Mesodermal cell (in vitro differentiated cells): ENCODE data around the gene NABP1.

Experiments used
- H3K27ac ChIP-seq: 2 replicates; pipeline ENCODE4 v1.7.0; 2013; ENCODE audit warnings: mild to moderate bottlenecking, low read depth, low read length, moderate library complexity; ENCODE audit not compliant: severe bottlenecking
- H3K36me3 ChIP-seq: 2 replicates; pipeline ENCODE4 v1.7.1; 2013; ENCODE audit warnings: mild to moderate bottlenecking, low read length, moderate library complexity; ENCODE audit not compliant: control insufficient read depth, insufficient read depth
- H3K4me1 ChIP-seq: one replicate; pipeline ENCODE4 v1.7.1; 2013; ENCODE audit warnings: mild to moderate bottlenecking, low read length; ENCODE audit not compliant: insufficient read depth, control insufficient read depth, poor library complexity, severe bottlenecking
- H3K4me3 ChIP-seq: 2 replicates; pipeline ENCODE4 v1.7.0; 2013; ENCODE audit warnings: low read length, control low read depth, mild to moderate bottlenecking; ENCODE audit not compliant: insufficient read depth, poor library complexity, severe bottlenecking; ENCODE audit errors: extremely low read depth
- H3K9me3 ChIP-seq: 2 replicates; pipeline ENCODE4 v1.7.1; 2013; ENCODE audit warnings: mild to moderate bottlenecking, low read length, moderate library complexity; ENCODE audit not compliant: control insufficient read depth
- whole genome bisulfite sequencing, 2 experiments: methylation state at CpG; one replicate each; pipeline ENCODE4 v1.1.5; 2013; ENCODE audit warnings: missing lambda C conversion rate in 2 of 2; ENCODE audit not compliant: insufficient coverage in 2 of 2; 5-methylcytosine and 5-hydroxymethylcytosine counted together

NABP1 gene

DNA sequence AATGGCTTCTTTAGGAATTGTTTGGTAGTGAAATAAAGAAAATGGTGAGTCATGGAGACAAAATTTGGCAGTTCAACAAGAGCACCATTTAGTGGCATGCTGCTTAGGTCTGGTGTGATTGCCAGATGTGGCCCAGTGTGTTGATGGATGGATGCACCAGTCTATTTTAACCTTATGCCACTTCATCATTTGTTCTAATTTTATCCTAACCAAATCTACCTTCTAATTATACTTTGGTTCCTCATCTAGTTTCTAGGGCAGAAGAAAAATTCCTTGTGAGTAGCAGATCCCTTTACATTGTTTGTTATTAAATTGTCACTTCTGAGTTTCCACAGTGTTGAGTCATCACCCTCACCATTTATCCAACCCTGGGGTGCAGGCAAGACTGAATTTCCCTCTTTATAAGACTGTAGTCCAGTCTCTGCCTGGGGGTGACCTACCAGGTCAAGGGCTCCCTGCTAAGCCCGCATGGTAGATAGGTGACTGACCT is 32.5 kb downstream of the NABP1 start:
- Histone ChIP-seq H3K4me1 (peaks cover 7% of the 10 kb centered on the region), H3K27ac (no peak overlapping the region), H3K4me3 (no peak overlapping the region), H3K36me3 (no peaks in the 10 kb centered on the region), H3K9me3 (no peaks in the 10 kb centered on the region)
- WGBS, 2 experiments: 100% methylated on average over 1 of the region's 1 CpG; no CpG with 5 or more reads in 1 of the 2 experiments

DNA sequence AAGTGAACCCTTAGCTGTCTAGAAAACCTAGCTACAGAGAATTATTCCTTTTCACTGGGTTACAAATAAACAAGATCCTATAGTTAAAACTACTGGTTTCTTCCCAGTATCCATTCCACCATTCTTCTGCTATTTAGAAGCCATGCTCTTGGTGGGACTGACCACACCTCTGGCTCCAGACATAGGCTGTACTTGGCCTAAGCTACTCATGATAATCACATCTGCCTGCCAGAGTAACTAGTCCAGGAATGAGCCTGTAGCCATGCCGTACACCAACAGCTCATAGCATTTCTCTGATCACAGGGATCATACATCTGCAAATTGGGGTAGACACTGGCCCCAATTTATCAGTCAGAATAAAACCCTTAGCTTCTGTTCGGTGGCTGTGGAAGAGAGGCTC is 33.7 kb downstream of the NABP1 start:
- H3K36me3 ChIP-seq: no peaks in the 10 kb centered on the region
- 100% methylated on average over 1 of the region's 2 CpGs; no CpG with 5 or more reads in 1 of the 2 experiments for WGBS, 2 experiments

GRCh38 chr2:191713837-191714236 is 35.9 kb downstream of the NABP1 start:
- Histone ChIP-seq H3K36me3 (no peaks in the 10 kb centered on the region), H3K4me1 (peaks cover 7% of the 10 kb centered on the region)
- no CpG with 5 or more reads among the region's 1 CpG for WGBS, 2 experiments

More for the DNA sequence above, 33.7 kb downstream of the NABP1 start:
- Histone ChIP-seq H3K4me3 (no peak overlapping the region), H3K27ac (no peak overlapping the region), H3K4me1 (peaks cover 7% of the 10 kb centered on the region), H3K9me3 (no peaks in the 10 kb centered on the region)

DNA sequence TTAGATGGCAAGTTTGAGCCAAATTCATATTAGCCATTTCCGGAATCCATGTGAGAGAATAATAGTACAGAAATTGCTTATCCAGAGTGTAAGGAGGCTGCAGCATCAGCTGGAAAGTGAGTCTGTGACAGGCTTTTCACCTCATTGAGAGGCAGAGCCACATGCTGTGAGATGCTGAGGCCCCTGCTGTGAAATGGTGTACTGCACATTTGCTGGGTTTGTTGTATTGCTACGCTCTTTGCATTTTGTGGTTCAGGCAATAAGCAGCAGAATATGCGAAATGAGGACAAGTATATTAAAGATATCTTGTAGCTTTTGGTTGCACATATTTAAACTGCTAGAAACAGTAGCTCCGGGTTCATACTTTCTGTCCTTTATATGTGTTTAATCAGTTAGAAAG is 37.0 kb downstream of the NABP1 start:
- Histone ChIP-seq H3K9me3 (no peaks in the 10 kb centered on the region), H3K27ac (no peak overlapping the region), H3K36me3 (no peaks in the 10 kb centered on the region), H3K4me1 (peaks cover 7% of the 10 kb centered on the region), H3K4me3 (no peak overlapping the region)
- 82 to 100% methylated on average over 2 to 4 of the region's 4 CpGs for WGBS, 2 experiments

More at GRCh38 chr2:191713837-191714236, 35.9 kb downstream of the NABP1 start:
- Histone ChIP-seq H3K27ac (no peak overlapping the region), H3K9me3 (no peaks in the 10 kb centered on the region), H3K4me3 (no peak overlapping the region)

DNA sequence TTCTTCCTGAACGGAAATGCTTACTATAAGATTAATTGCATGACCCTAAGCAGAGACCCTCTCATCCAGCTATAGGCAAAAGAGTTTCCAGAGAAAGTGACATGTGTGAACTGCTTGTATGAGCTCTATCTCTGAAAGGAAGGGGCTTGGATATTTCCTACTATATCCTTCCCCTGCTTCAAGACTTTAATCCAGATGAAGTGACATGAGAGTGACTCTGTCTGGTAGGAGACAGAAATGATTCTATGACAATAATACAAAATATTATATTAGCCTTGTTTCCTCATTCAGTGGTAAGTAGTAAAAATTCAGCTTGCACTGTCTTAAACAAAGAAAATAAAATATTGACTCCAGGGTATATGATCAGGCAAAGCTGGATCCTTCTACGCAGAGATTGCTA is 37.5 kb downstream of the NABP1 start:
- Histone ChIP-seq H3K9me3 (no peaks in the 10 kb centered on the region), H3K4me3 (no peak overlapping the region), H3K4me1 (peaks cover 3% of the 10 kb centered on the region), H3K27ac (no peak overlapping the region), H3K36me3 (no peaks in the 10 kb centered on the region)
- 67% methylated on average over 1 of the region's 2 CpGs; no CpG with 5 or more reads in 1 of the 2 experiments for WGBS, 2 experiments

GRCh38 chr2:191719261-191719660 is 41.3 kb downstream of the NABP1 start:
- H3K4me1 ChIP-seq: no peaks in the 10 kb centered on the region
- H3K27ac ChIP-seq: no peak overlapping the region
- WGBS, 2 experiments: 86 to 88% methylated on average over 1 of the region's 2 CpGs
- no peak overlapping the region for H3K4me3 ChIP-seq
- H3K9me3 ChIP-seq: no peaks in the 10 kb centered on the region
- no peaks in the 10 kb centered on the region for H3K36me3 ChIP-seq

DNA sequence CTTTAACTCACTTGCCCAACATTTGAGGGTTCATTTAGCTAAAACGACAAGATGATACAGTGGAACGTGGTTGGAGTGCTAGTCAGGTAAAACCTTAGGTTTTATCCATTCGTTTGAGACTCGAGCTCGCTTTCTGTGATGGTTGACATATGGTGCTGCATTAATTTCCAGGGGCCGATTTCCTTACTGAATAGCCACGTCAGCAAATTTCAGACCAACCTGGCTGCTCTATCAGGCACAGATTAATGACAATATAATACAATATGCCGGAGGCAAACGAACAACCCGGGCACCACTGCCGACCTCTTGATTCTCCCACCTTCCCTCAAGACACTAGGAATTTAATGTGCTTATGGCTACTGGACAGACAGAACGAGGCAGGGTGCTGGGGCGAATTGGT is 42.0 kb downstream of the NABP1 start:
- H3K4me1 ChIP-seq: no peaks in the 10 kb centered on the region
- no peak overlapping the region for H3K4me3 ChIP-seq
- H3K27ac ChIP-seq: no peak overlapping the region
- H3K9me3 ChIP-seq: no peaks in the 10 kb centered on the region
- H3K36me3 ChIP-seq: no peaks in the 10 kb centered on the region
- 99 to 100% methylated on average over 8 to 10 of the region's 13 CpGs for WGBS, 2 experiments

DNA sequence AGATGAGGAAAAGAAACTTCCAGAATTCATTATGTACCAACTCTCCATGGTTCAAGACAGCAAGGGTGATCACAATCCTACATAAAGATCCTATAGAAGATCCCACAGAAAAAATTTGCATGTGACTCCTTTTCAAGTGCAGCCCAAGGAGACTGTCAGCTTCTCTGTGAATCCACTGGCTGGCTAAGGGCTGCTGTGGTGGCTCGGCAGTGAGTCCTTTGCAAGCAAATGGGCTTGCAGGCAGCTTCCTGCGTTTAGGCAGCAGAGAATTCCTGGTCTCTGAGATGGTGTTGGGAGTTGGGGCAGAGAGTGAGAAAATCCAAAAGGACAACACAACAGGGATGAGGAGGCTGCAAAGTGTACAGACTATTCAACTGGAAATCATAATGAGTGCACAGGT is 43.4 kb downstream of the NABP1 start:
- Histone ChIP-seq H3K36me3 (no peaks in the 10 kb centered on the region), H3K4me1 (no peaks in the 10 kb centered on the region), H3K27ac (no peak overlapping the region), H3K9me3 (no peaks in the 10 kb centered on the region), H3K4me3 (no peak overlapping the region)
- WGBS, 2 experiments: 39 to 42% methylated on average over 2 of the region's 2 CpGs

DNA sequence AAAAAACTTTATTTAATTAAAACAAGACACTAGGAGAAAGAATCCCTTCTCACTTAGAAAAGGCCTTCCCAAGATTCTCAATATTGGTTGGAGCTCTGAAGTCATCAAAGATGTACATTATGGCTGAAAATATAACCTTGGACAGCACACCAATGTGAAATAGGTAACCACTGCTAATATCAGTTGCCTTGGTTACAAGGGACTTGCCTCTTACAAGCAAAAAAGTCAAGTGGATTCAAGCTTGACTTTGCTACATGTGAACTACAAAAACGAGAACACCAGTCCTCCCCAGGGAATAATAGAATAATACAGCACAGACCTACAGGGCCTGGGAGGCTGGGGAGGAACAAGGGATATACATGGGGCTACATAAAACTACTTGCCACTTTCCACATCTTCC is 46.1 kb downstream of the NABP1 start:
- Histone ChIP-seq H3K4me3 (no peak overlapping the region), H3K36me3 (no peaks in the 10 kb centered on the region), H3K4me1 (no peaks in the 10 kb centered on the region), H3K9me3 (no peaks in the 10 kb centered on the region), H3K27ac (no peak overlapping the region)
- no CpG with 5 or more reads among the region's 1 CpG for WGBS, 2 experiments

DNA sequence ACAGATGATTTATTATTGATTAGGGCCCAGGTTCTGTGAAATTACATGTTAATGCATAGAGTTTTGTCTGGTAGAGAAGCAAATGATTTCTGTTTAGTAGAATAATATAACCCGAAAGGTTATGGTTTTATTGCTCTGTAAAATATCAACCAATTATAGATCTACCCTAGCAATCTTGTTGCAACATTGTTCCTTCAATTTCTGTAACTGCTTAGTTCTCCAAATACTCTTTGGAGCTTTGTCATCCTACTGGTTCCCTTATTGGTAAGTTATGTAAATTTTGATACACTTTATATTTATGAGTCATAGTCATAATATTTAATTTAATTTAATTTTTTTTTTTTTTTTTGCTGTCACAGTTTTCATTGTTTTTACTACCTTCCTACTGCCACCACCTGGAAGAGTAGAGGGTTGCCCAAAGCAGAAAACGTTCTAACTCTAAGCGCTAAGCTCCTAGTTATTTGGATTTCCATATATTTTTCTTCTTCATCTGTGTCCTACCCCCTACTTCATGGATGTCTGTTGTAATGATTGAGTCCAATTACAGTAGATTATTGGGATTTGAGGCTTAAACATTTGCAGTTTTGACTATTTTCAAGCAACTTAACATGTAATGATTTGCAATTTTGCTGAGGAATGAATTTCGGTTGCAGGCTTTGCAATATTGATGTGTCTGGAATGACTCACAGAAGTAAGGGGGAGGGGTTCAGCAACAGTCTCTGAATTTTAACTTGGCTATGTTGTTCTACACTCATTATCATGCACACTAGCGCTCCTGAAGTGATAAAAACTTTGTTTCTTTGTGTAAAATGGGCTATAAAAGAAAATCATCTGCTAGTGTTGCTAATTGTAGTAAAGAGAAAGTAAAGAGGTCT is 51.1 kb downstream of the NABP1 start:
- WGBS, 2 experiments: 60% methylated on average over 2 of the region's 5 CpGs; no CpG with 5 or more reads in 1 of the 2 experiments
- Histone ChIP-seq H3K9me3 (no peaks in the 10 kb centered on the region), H3K36me3 (no peaks in the 10 kb centered on the region), H3K4me1 (peaks cover 3% of the 10 kb centered on the region), H3K27ac (no peak overlapping the region), H3K4me3 (no peak overlapping the region)

GRCh38 chr2:191730263-191730662 is 52.3 kb downstream of the NABP1 start:
- Histone ChIP-seq H3K9me3 (no peaks in the 10 kb centered on the region), H3K4me1 (peaks cover 3% of the 10 kb centered on the region), H3K27ac (no peak overlapping the region), H3K4me3 (no peak overlapping the region), H3K36me3 (no peaks in the 10 kb centered on the region)
